Esophagus squamous epithelium (tissue), 5 donors: ENCODE data around the gene SENP7. TPM values are rescaled to one million over a fixed set of nuclear protein-coding genes. Genes with fewer than 3 reads are reported as not detected.

ENCODE experiments used
- DNase-seq: peaks from one replicate; lab custom pipeline; 2025; lab: John Stamatoyannopoulos, UW
- H3K27ac ChIP-seq, 4 donors: fragments of 200-600 bp; sonication (generic); one replicate each; pipeline ENCODE4 v1.5.1; 2016 to 2019; ENCODE audit warnings: mild to moderate bottlenecking in 1 of 4
- H3K27me3 ChIP-seq, 4 donors: fragments of 200-600 bp; sonication (generic); 1 replicate in 3 of 4; 2 replicates in 1 of 4; pipeline versions ENCODE4 v1.5.1 to v1.6.0; 2017 to 2021; ENCODE audit warnings: antibody characterized with exemption in 1 of 4
- H3K36me3 ChIP-seq, 3 donors: fragments of 200-600 bp; sonication (generic); one replicate each; pipeline ENCODE4 v1.5.1; 2016 to 2019
- H3K4me1 ChIP-seq, 3 donors: fragments of 200-600 bp; sonication (generic); one replicate each; pipeline ENCODE4 v1.5.1; 2017 to 2019
- H3K4me3 ChIP-seq, 4 donors: fragments of 200-600 bp; sonication (generic); 1 replicate in 3 of 4; 2 replicates in 1 of 4; pipeline ENCODE4 v1.5.1; 2016 to 2019; ENCODE audit warnings: mild to moderate bottlenecking in 2 of 4, moderate library complexity in 1 of 4
- H3K9me3 ChIP-seq, 3 donors: fragments of 200-600 bp; sonication (generic); one replicate each; pipeline ENCODE4 v1.5.1; 2016 to 2019
- POLR2A ChIP-seq, 4 donors: fragments of 450-650 bp; IDR thresholded peaks; one replicate each; pipeline ENCODE4 v1.6.1; 2017; ENCODE audit warnings: antibody characterized with exemption in 4 of 4, mild to moderate bottlenecking in 4 of 4, moderate library complexity in 3 of 4
- WGBS, 2 donors: methylation state at CpG; one replicate each; pipeline ENCODE4 v1.1.5; 2018; 5-methylcytosine and 5-hydroxymethylcytosine counted together
- intact Hi-C: fragments of 100-400 bp; cut with DNase I; formaldehyde crosslinking; loops from one replicate; pipeline ENCODE4 v1.15.0; 2022
- total RNA-seq, 4 donors: library from RNA; depleted of rRNA; stranded (reverse); fragments of >200 nt; gene quantifications; one replicate each; pipeline ENCODE4 v1.1.0, GENCODE V29; 2016
- TF ChIP-seq, protein P1 (sequence below), 6 experiments: fragments of 450-650 bp in 4 of 6; fragments of 200-600 bp in 2 of 6; sonication (generic) in 2 of 6; IDR thresholded peaks; one replicate each; pipeline ENCODE4 v1.5.1; 2016 to 2019; ENCODE audit warnings: antibody characterized with exemption in 6 of 6, mild to moderate bottlenecking in 4 of 6, moderate library complexity in 4 of 6
- donor health status: DM: yes; HTN: yes; CAD: no.

The SENP7 gene
- total RNA-seq, 4 donors from 2014 or later = 6.0 to 18.9 (median 9.5) TPM

- WGBS, 2 donors = 88% methylated on average over 1 of the region's 1 CpG
- H3K4me3 ChIP-seq = no peak overlapping the region
- H3K9me3 ChIP-seq = no peaks in the 10 kb centered on the region
- intact Hi-C loops = no loop called here
- no peak for TF ChIP-seq POLR2A (IDR thresholded peaks at IDR 0.05)
- TF ChIP-seq, protein P1, sequence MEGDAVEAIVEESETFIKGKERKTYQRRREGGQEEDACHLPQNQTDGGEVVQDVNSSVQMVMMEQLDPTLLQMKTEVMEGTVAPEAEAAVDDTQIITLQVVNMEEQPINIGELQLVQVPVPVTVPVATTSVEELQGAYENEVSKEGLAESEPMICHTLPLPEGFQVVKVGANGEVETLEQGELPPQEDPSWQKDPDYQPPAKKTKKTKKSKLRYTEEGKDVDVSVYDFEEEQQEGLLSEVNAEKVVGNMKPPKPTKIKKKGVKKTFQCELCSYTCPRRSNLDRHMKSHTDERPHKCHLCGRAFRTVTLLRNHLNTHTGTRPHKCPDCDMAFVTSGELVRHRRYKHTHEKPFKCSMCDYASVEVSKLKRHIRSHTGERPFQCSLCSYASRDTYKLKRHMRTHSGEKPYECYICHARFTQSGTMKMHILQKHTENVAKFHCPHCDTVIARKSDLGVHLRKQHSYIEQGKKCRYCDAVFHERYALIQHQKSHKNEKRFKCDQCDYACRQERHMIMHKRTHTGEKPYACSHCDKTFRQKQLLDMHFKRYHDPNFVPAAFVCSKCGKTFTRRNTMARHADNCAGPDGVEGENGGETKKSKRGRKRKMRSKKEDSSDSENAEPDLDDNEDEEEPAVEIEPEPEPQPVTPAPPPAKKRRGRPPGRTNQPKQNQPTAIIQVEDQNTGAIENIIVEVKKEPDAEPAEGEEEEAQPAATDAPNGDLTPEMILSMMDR (IDR thresholded peaks at IDR 0.05) = no peak
- H3K27me3 ChIP-seq = no peaks in the 10 kb centered on the region
- no peak for DNase-seq
- H3K36me3 ChIP-seq = no peaks in the 10 kb centered on the region
- no peaks in the 10 kb centered on the region for H3K4me1 ChIP-seq
- H3K27ac ChIP-seq = no peak overlapping the region
Observed at GRCh38 chr3:101536266-101536665, 23.3 kb upstream of the SENP7 start.

DNA sequence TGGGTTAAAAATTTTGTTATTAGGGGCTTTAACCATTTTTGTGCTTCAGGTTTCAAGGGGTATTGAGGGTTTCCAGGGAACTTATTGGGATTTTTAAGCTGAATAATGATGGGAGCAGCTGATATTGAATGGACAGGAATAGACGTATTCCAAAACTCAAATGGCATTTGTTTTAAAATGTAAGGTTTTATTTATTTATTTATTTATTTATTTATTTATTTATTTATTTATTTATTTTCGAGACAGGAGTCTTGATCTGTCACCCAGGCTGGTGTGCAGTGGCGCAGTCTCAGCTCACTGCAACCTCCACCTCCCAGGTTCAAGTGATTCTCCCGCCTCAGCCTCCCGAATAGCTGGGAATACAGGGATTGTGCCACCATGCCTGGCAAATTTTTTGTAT is 22.2 kb upstream of the SENP7 start:
- intact Hi-C loops = no loop called here
- H3K4me1 ChIP-seq = no peaks in the 10 kb centered on the region

DNA sequence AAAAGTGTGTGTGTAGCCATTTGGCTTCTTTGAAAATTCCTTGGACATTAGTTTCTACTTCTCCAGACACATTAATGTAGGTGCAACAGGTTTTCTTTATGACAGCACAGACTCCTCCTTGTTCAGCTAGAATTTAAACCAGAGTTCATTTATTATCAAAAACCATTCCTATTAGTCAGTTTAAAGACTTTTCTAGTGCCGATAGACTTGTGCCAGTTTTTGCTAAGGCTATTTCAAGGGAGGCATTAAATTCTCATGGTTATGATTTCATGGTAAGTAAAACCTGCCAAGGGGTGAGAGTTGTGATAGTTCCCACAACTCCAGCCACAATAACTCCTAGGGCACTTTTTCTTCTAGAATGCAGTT is 20.6 kb upstream of the SENP7 start:
- Histone ChIP-seq H3K36me3 (no peaks in the 10 kb centered on the region), H3K4me3 (no peak overlapping the region), H3K4me1 (no peaks in the 10 kb centered on the region), H3K9me3 (no peaks in the 10 kb centered on the region), H3K27me3 (no peaks in the 10 kb centered on the region), H3K27ac (no peak overlapping the region)
- WGBS, 2 donors = 55 to 71% methylated on average over 1 of the region's 1 CpG
- intact Hi-C loops = no loop called here
- TF ChIP-seq POLR2A (IDR thresholded peaks at IDR 0.05) = no peak
- TF ChIP-seq, protein P1 (IDR thresholded peaks at IDR 0.05) = no peak
- no peak for DNase-seq

More for the DNA sequence above, 22.2 kb upstream of the SENP7 start:
- Histone ChIP-seq H3K36me3 (no peaks in the 10 kb centered on the region), H3K27me3 (no peaks in the 10 kb centered on the region), H3K9me3 (no peaks in the 10 kb centered on the region), H3K27ac (no peak overlapping the region), H3K4me3 (no peak overlapping the region)
- 78 to 83% methylated on average over 5 of the region's 5 CpGs for WGBS, 2 donors
- TF ChIP-seq POLR2A (IDR thresholded peaks at IDR 0.05) = no peak
- TF ChIP-seq, protein P1 (IDR thresholded peaks at IDR 0.05) = no peak
- no peak for DNase-seq

GRCh38 chr3:101532783-101533602 is 20.0 kb upstream of the SENP7 start:
- 70 to 72% methylated on average over 9 of the region's 9 CpGs for WGBS, 2 donors
- Histone ChIP-seq H3K4me3 (no peak overlapping the region), H3K4me1 (no peaks in the 10 kb centered on the region), H3K9me3 (no peaks in the 10 kb centered on the region), H3K27me3 (no peaks in the 10 kb centered on the region), H3K36me3 (no peaks in the 10 kb centered on the region), H3K27ac (no peak overlapping the region)
- no peak for DNase-seq
- intact Hi-C loops = no loop called here
- TF ChIP-seq, protein P1 (IDR thresholded peaks at IDR 0.05) = no peak
- TF ChIP-seq POLR2A (IDR thresholded peaks at IDR 0.05) = no peak

- intact Hi-C loops = no loop called here
- Histone ChIP-seq H3K27me3 (no peaks in the 10 kb centered on the region), H3K36me3 (no peaks in the 10 kb centered on the region), H3K27ac (no peak overlapping the region), H3K4me1 (no peaks in the 10 kb centered on the region), H3K4me3 (no peak overlapping the region), H3K9me3 (no peaks in the 10 kb centered on the region)
- WGBS, 2 donors = 23 to 33% methylated on average over 2 of the region's 2 CpGs
- DNase-seq = no peak
- TF ChIP-seq, protein P1 (IDR thresholded peaks at IDR 0.05) = no peak
- TF ChIP-seq POLR2A (IDR thresholded peaks at IDR 0.05) = no peak
Observed at GRCh38 chr3:101531473-101532086, 18.6 kb upstream of the SENP7 start.
